Occipital lobe (tissue), 2 donors: ENCODE measurements around the gene PLXNA3. TPM values are rescaled to one million over a fixed set of nuclear protein-coding genes. Genes with fewer than 3 reads are reported as not detected.
"Not testable (repeated sequence)": the region's sequence is repeated elsewhere in the genome, so short reads cannot be mapped to it uniquely, and the experiment has no call there.

ENCODE experiments used
- DNase-seq: peaks from one replicate; lab custom pipeline; 2025; lab: John Stamatoyannopoulos, UW
- total RNA-seq: library from RNA; depleted of rRNA; stranded (reverse); fragments of >200 nt; gene quantifications from one replicate; pipeline ENCODE4 v1.2.3, GENCODE V29; 2014

Gene PLXNA3
- total RNA-seq, 1 donor from 2014 or later = 14.5 TPM

DNA sequence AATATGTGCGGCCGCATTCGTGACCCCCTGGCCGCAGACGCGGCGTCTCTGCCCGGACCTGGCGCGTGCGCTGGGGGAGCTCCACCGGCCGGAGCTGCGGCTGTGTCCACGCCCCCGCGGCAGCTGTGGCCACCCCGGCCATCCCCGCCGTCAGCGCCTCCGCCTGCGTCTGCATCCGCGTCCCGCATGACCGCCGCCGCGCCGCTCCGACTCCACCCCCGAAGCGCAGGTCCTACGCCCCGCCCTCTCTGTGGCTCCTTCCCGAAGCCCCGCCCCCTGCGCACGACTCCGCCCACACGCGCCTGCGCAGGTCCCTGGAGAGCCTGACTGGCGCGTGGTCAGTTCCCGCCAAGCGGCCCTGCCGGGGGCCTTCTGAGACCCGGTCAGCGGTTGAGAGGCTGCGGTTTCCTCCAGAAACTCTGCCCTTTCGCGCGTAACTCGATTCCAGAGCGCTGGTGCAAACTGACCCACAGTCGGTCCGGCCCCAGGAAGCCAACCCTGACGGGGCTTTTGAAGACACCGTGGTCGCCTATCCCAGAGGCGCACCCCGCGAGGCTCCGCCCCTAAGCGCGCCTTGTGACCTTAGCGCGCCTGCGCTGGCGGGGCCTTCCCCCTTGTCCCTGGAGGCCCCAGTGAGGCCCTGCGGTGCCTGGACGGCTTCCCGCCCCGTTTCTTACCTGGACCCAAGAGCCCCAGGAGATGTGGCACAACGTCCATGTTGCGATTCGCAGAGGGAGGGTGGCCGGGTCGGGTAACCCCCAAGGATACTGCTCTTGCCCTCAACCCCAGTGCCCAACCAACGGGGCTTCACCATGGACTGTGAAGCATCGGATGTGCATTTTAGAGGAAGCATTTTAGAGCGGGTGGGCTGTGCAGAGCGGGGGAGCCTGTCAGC lies 20.9 kb downstream of the PLXNA3 start, which contains the start of gene LAGE3:
TSS of gene LAGE3 (minus strand) at position 554 of the 895 bp plus-strand sequence. CDS start at position 188, 366 bp downstream.
- DNase-seq = peak; percentile 85

DNA sequence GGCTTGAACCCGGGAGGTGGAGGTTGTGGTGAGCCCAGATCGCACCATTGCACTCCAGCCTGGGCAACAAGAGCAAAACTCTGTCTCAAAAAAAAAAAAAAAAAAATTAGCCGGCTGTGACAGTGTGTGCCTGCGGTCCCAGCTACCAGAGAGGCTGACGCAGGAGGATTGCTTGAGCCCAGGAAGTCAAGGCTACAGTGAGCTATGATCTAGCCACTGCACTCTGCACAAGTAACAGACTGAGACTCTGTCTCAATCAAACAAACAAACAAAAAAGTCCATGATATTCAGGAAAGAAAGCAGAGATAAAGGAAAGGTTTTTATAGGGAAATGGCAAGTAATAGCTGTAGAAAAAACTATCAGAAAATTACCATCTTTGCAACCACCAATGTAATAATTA lies 23.1 kb downstream of the PLXNA3 start:
- no peak for DNase-seq

DNA sequence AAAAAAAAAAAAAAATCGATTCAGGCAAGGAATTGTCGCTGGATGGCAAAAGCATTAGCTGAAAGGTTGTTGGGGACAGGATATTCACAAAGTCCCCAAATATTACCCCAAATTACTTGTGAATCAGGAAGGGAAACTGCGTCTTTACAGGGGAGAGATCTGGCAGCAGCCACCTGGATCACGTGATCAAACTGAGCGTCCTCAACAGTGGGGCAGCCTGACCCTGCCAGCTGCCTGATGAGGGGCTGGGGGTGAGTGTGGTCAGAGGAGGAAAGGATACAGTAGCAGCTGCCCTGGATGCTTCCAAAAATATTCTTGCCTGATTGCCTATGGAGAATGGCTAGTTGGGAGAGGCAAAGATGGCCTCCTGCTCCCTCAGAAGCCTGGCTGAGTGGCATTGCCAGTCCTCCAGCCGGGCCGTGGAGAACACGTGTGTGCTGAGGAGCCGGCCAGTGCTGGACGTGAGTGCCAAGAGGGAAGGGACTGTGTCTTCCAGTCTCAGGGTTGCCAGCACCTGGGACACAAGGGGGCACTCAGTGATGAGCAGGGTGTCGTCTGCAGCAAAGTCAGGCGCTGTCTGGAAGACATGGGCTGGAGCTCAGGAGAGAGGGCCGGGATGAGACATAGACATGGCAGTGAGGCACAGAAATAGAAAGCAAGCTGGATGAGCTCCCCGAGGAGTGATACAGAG lies 24.0 kb downstream of the PLXNA3 start:
- DNase-seq = no peak

DNA sequence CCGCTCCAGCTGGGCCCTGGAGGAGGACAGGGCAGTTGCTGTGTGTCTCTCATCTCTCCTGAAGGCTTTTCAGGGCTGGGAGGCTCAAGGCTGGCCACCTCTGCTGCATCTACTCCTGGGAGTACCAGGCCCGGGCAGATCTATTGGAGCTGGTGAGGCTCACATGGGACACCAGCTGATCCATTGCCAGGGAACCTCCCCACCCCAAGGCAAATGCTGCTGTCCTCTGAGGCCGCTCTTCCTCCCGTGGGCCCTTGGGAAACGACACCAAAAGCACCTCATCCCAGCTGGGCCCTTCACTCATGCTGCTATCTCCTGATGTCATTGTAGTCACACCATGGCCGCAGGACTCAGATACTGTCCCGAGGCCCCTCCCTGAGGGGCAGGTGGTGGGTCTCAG lies 24.7 kb downstream of the PLXNA3 start:
- DNase-seq = no peak

DNA sequence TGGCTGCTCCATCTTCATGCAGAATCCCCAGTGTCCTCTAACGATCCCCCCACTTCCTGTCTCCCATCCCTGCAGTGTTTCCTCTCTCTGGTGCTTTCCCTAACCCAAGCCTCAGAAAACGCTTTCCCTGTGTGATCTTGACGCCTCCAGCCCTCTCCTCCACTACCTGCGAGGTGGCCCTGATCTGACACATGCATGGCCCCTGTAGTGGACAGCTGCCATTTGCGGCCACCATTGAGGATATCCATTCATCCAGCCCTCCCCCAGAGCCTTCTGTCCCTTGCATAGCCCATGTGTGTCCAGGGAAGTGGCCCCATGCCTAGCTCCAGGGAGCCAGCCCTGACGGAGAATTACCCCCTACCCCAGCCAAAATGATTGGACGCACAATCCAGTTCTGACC lies 25.2 kb downstream of the PLXNA3 start:
- no peak for DNase-seq

DNA sequence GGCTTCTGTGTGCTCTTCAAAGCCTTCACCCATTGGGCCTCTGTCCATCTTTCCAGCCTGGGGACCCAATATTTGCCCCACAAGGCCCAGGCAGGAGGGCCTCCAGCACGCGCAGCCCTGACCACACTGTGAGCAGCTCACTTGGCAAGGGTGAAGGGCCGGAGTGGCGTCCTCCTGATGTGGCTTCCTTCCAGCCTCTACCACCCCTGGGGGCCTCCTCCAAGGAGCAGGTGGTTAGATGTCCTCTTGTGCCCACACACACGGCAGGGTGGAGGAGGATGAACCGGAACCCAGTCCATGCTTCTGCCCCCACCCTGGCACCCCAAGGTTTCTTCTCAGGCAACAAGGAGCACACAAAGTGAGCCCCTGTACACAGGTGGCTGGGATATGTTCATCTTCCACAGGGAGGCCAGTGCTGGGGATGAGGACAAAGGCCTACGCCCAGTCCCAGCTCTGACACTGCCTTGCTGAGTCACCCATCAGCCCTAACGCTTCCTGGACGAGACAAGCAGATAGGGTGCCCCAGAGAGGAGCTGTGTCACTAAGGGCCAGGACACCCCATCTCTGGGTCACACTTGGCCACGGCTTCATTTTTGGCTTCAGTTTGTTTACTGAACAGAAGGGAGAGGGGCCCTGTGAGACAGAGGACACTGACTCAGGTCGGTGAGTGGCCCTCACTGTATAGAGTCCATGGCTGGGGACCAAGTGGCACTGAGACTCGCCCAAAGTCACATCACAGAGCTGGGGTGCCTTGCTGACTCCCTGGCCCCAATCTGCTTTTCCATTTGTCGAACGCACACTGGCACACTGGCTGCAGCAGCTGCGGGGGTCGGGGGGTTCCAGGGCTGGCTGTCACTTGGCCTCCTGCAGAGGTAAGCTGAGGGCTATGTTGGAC lies 26.4 kb downstream of the PLXNA3 start:
- no peak for DNase-seq

DNA sequence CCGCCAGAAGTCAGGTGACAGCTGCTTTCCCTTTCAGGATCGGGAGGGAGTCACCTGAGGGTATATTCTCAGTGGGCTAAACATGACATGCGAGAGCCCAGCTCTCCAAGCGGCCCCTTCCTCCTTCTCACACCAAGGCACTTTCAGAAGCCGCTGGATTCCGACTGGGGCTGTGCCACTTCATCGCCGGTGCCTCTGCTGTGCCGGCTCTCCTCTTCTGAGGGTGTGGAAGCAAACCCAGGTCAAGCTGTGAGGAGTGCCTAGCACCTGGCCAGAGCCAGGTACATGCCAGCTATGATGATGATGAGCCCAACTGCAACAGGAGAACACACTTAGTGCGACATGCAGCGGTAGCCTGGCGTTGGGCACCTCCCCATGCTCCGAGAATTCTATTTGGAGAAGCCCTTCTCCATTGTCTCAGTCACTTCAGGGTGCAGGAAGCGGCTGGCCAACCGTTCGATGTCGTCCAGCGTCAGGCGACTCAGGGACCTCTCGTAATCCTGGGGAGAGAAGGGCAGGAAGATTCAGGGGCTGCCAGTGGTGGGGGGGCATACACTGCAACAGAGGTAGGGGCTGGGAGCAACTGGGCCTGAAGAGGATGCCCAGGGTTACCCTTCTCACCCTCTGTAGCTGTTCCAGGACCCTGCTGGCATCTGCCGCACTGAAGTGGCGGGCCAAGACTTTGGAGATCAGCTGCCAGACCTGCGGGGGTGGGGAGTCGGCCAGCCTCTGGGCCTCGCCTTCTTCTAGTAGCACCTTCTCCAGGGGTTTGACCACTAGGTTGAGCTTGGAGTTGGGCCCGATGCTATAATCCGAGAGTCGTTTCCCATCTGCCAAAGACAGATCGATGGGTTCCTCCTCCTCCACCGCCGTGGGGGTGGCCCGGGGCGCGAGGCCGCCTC lies 27.3 kb downstream of the PLXNA3 start:
- no peak for DNase-seq

DNA sequence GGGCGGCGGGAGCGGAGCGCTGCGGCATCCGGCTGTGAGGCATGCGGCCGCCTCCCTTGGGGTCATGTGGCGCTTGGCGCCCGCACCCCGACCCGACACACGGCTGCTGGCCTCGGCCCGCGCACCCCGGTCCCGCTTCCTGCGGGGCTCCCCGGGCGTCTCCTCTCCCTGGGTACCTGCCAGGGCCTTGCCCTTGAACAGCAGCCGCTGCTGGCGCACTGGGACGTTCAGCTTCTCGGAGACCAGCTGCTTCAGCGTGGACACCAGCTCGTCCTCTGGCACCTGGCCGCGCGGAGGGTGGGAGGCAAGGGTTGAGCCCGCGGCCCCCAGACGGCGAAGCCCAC lies 27.9 kb downstream of the PLXNA3 start:
- DNase-seq = no peak

DNA sequence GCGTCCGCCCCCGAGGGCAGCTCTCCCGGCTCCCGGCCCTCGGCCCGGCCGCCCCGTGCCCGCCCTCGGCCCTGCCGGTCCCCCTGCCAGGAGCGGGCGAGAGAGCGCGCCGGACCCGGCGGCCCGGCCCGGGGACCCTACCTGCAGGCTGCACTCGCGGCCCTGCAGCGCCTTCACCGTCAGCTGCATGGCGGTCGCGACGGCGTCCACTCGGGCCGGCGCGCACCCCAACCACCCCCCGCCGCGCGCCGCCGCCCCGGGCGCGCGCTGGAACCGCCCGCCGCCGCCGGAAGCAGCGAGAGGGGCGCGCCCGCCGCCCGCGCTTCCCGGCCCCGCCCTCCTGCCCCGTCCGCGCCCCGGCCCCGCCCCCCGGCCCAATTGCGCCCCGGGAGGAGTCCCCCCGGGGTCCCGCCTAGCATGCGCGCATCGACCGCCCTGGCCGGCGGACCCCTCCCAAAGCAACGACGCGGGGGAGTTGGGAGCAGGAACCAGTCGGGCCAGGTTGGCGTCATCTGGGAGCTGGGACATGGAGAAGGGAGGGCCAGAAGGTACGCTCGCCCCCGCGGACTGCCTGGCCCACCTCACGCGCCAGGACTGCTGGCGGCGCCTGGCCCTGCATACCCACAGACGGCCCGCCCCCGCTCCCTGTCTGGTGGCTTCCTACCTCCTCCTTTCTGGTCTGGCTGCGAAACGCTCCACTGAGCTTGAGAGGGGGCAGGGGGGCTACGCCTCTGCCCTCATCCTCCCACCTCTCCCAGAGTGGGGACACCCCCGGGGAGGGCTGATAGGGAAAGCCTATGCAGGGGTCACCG lies 28.5 kb downstream of the PLXNA3 start, which contains the start of gene UBL4A:
TSS of gene UBL4A (minus strand) at position 220 of the 812 bp plus-strand sequence. CDS start at position 189, 31 bp downstream.
- no peak for DNase-seq

DNA sequence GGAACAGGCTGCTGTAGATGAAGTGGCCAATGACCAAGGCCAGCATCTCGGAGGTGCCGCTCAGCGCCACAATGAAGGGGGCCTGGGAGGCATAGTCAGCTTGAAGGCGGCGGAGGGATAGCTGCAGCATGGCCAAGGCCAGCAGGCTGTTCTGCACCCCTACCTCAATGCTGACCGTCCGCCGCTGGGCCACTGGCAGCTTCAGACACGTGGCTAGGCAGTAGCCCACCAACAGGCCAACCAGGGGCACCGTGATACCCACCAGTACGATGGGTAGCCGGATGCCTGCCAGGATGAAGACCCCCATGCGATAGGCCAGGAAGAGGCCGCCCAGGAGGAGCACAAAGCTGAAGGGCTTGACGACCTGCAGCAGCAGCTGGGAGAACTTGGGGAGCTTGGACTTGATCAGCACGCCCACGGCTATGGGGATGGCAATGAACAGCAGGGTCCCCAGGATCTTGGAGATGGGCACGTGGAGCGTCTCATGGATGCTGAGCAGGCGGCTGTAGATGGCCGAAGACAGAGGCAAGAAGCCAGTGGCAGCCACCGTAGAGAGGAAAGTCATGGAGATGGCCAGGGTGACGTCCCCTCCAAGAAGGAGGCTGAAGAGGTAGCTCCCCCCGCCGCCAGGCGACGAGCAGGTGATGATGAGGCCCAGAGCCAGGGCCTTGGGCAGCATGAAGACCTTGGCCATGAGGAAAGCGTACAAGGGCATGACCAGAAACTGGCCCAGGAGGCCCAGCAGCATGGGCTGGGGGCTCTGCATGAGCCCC lies 29.6 kb downstream of the PLXNA3 start:
- DNase-seq = no peak

DNA sequence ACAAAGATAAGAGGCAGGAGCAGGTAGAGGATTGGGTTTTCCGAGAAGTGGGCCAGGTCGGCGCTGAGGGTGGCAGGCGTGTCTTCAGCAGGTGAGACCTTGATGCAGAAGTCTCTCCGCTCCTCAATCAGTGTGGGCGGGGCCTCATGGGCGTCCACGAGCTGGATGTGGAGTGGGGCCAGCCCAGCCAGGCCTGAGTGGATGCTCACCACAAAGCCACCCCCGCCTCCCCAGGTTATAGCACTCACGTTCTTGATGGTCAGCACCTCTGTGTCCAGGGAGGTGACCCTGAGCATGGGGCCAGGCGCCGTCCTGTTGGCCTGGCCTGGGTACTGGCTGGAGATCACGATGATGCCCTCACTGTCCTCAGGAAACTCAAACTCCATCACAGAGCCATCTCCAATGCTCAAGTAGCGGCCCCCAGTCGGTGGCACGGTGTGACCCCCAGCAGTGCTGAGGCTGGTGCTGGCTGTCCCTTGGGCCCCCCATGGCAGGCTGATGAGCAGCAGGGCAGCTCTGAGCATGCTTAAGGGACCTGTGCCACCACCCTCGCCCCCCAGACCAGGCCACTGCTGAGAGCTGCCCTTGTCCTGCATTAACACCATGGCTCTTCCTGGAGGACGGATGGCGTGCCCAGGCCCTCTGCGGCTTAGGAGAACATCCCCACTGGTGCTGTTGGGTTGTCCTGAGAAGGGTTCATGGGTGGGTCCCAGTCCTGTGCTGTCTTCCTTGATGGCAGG lies 30.4 kb downstream of the PLXNA3 start:
- no peak for DNase-seq

DNA sequence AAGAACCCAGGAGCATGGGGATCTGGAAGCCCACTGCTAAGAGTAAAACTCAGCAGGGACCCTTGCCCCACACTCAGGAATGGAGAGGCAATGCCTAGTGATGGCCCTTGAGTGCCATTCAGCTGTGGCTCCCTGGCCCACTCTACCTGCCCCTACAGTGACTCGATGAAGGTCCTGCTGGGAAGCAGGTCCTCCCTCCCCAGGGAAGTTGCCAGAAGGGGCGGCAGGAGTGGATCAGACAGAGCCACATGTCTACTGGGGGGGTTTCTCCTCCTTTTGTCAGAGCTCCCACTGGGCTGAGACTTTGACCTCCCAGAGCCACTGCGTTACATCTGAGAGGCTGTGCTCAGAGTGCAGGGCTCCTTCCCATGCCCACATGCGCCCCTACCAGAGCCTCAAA lies 31.1 kb downstream of the PLXNA3 start:
- DNase-seq = no peak

DNA sequence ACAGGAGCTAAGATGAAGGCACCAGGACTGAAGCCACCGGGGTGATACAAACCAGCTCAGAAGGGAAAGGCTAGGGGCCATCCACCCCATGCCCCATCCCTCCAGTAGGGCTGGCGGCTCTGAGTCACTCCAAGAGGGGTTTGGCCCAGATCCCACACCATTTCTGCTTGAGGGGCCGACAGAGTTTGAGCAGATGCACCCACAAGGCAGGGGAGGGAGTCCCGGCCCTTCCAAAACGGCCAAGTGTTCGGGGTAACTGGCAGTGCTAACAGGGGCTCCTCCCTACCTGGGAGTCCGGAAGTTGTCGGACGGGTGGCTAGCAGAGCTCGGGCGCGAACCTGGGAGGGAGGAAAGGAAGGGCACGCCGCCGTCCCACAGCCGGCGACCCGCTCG lies 31.9 kb downstream of the PLXNA3 start:
- DNase-seq = no peak

DNA sequence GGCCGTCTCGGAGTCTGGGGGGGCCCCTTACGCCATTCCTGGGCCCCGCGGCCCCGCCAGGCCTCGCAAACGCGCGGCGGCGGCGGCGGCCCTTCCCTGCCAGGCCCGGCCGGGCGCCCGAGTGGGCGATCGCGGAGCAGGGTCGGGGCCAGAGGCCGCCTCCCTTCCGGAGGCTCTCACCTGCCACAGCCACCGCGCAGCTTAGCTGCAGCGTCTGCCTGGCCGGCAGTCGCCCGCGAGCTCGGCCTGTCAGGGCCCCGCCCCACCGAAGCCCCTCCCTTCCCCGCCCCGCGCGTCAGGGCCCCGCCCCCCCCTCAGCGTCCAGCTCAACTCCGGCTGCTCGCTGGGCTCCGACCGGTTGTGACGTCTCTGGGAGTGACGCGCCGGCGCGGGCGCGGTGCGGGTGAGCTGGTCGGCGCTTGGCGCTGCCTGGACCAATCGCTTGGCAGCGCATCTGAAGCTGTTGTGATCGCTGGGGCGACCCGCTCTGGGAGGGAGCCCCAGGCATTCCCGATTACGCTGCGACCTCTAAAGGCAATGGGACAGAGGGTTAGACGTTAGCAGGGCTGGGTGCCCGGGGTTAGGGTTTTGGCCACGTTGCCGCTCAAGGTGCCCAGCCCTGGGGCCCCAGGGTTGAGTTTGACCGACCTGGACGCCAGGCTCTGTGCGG lies 32.5 kb downstream of the PLXNA3 start, which contains the start of gene SLC10A3:
TSS of gene SLC10A3 (minus strand) at position 216 of the 670 bp plus-strand sequence. CDS start 1,689 bp downstream, outside the sequence.
- DNase-seq = peak; percentile 92

DNA sequence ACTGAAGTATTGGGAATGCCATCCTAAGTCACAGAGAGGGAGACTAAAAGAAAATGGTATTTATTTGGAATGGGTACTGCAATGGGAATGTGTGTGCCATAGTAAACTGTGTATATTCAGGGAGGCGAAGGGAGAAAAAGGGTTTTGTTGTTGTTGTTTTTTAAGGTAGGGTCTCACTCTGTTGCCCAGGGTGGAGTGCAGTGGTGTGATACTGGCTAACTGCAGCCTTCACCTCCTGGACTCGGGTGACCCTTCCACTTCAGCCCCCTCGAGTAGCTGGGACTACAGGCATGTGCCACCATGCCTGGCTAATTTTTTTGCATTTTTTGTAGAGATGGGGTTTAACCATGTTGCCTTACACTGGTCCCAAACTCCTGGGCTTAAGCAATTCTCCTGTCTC lies 36.6 kb downstream of the PLXNA3 start:
- DNase-seq = no peak

DNA sequence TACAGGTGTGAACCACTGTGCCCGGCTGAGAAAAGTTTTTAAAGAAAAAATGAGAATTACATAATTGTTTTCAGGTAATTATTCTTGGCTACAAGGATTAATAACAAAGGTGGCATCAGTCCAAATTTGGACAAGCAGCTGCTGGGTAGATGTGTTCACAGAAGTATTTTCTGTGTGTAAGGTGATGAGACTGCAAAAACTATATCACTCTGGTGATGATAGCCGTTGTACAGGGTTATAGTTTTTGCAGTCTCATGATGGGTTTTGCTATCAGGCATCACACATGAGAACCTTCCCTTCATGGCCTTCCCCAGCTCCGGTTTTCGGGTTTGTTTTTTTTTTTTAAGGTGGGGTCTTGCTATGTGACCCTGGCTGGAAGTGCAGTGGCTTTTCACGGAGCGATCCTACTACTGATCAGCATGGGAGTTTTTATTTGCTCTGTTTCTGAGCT lies 37.4 kb downstream of the PLXNA3 start:
- DNase-seq = no peak

DNA sequence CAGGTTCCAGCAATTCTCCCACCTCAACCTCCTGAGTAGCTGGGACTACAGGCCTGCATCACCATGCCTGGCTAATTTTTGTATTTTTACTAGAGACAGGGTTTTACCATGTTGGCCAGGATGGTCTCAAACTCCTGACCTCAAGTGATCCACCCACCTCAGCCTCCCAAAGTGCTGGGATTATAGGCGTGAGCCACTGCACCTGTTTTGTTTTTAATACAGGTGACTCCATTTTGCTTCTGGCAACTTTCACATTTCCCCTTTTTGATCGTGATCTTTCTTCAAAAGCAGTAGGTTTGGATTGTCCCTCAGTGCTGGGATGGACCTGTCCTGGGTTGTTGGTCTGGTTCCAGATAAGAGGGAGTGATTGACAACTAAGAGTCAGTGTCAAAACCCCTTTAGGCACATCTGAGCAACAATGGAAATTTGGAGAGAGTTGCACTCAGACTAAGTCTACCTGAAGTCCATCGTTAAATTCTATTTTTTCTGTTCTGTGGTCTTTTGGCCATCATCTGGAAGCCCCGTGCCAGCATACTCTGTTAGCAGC lies 38.6 kb downstream of the PLXNA3 start:
- DNase-seq = not testable (repeated sequence)
